ENCODE results near the gene ADAP2.

GRCh38 chr17:30924341-30924740 lies 2.6 kb downstream of the ADAP2 start:
- TF ChIP-seq CTCF (IDR thresholded peaks at IDR 0.05) (no peak), POLR2A (IDR thresholded peaks at IDR 0.05) (no peak)
